Muscle layer of colon (tissue), 2 donors: Measurements from ENCODE around the gene RYR2.
A peak's percentile ranks its signal among the peaks of the same experiment; 100 is the strongest.

Experiments used
- H3K27ac ChIP-seq: one replicate; pipeline ENCODE4 v1.7.0; 2013; ENCODE audit warnings: low read depth, mild to moderate bottlenecking, low read length, moderate library complexity
- H3K27me3 ChIP-seq, 2 donors: one replicate each; pipeline ENCODE4 v1.7.0; 2013; ENCODE audit warnings: low read length in 2 of 2, mild to moderate bottlenecking in 2 of 2; ENCODE audit not compliant: insufficient read depth in 2 of 2, control insufficient read depth in 1 of 2
- H3K36me3 ChIP-seq: one replicate; pipeline ENCODE4 v1.7.0; 2013; ENCODE audit warnings: mild to moderate bottlenecking, low read length; ENCODE audit not compliant: insufficient read depth
- H3K4me1 ChIP-seq: one replicate; pipeline ENCODE4 v1.7.0; 2013; ENCODE audit warnings: mild to moderate bottlenecking, low read length; ENCODE audit not compliant: insufficient read depth
- H3K4me3 ChIP-seq, 2 donors: one replicate each; pipeline ENCODE4 v1.7.0; 2013; ENCODE audit warnings: low read length in 2 of 2, low read depth in 1 of 2, mild to moderate bottlenecking in 1 of 2, moderate library complexity in 1 of 2
- H3K9ac ChIP-seq: one replicate; pipeline ENCODE4 v1.7.0; 2013; ENCODE audit warnings: low read length
- H3K9me3 ChIP-seq: one replicate; pipeline ENCODE4 v1.7.0; 2013; ENCODE audit warnings: mild to moderate bottlenecking, low read length
- donor health status: abdominal sarcoma.
- donor health status: Adenocarcinoma of cecum.

The RYR2 gene

GRCh38 chr1:237041795-237042525, at the start of gene RYR2:
Gene RYR2 (plus strand): TSS chr1:237042184. CDS start chr1:237042522, 338 bp downstream.
- peak within 1 kb of the TSS; percentile 53 to 60 for H3K4me3 ChIP-seq
- H3K4me1 ChIP-seq = peaks cover 16% of the 10 kb centered on the region
- peak within 1 kb of the TSS; percentile 56 for H3K27ac ChIP-seq
- H3K36me3 ChIP-seq = no peaks in the 10 kb centered on the region
- no peaks in the 10 kb centered on the region for H3K9me3 ChIP-seq
- H3K9ac ChIP-seq = no peak within 1 kb of the TSS
- no peaks in the 10 kb centered on the region for H3K27me3 ChIP-seq

GRCh38 chr1:236992449-236992848, 49.5 kb upstream of the RYR2 start:
- Histone ChIP-seq H3K9ac (no peak overlapping the region), H3K27me3 (no peaks in the 10 kb centered on the region), H3K9me3 (no peaks in the 10 kb centered on the region), H3K4me1 (peaks cover 2% of the 10 kb centered on the region), H3K4me3 (no peak overlapping the region), H3K27ac (no peak overlapping the region), H3K36me3 (no peaks in the 10 kb centered on the region)

- H3K27me3 ChIP-seq = no peaks in the 10 kb centered on the region
- H3K27ac ChIP-seq = no peak overlapping the region
- H3K36me3 ChIP-seq = no peaks in the 10 kb centered on the region
- H3K9ac ChIP-seq = no peak overlapping the region
- peaks cover 5% of the 10 kb centered on the region for H3K4me1 ChIP-seq
- H3K4me3 ChIP-seq = no peak overlapping the region
- H3K9me3 ChIP-seq = no peaks in the 10 kb centered on the region
Measured at GRCh38 chr1:236994450-236994849, 47.5 kb upstream of the RYR2 start.

GRCh38 chr1:236997361-236997760, 44.6 kb upstream of the RYR2 start:
- no peak overlapping the region for H3K4me3 ChIP-seq
- H3K4me1 ChIP-seq = peaks cover 5% of the 10 kb centered on the region
- no peak overlapping the region for H3K27ac ChIP-seq
- no peak overlapping the region for H3K9ac ChIP-seq
- H3K27me3 ChIP-seq = no peaks in the 10 kb centered on the region
- no peaks in the 10 kb centered on the region for H3K36me3 ChIP-seq
- H3K9me3 ChIP-seq = no peaks in the 10 kb centered on the region

- H3K36me3 ChIP-seq = no peaks in the 10 kb centered on the region
- H3K9ac ChIP-seq = no peak overlapping the region
- H3K9me3 ChIP-seq = no peaks in the 10 kb centered on the region
- H3K27me3 ChIP-seq = no peaks in the 10 kb centered on the region
- H3K4me3 ChIP-seq = no peak overlapping the region
- H3K4me1 ChIP-seq = peaks cover 5% of the 10 kb centered on the region
- no peak overlapping the region for H3K27ac ChIP-seq
Measured at GRCh38 chr1:236997882-236998281, 44.1 kb upstream of the RYR2 start.

GRCh38 chr1:236998546-236998945, 43.4 kb upstream of the RYR2 start:
- peaks cover 5% of the 10 kb centered on the region for H3K4me1 ChIP-seq
- no peaks in the 10 kb centered on the region for H3K27me3 ChIP-seq
- no peak overlapping the region for H3K4me3 ChIP-seq
- H3K9ac ChIP-seq = no peak overlapping the region
- H3K9me3 ChIP-seq = no peaks in the 10 kb centered on the region
- H3K27ac ChIP-seq = no peak overlapping the region
- H3K36me3 ChIP-seq = no peaks in the 10 kb centered on the region

GRCh38 chr1:237000191-237000590, 41.8 kb upstream of the RYR2 start:
- no peak overlapping the region for H3K27ac ChIP-seq
- H3K4me3 ChIP-seq = no peak overlapping the region
- H3K36me3 ChIP-seq = no peaks in the 10 kb centered on the region
- H3K9ac ChIP-seq = no peak overlapping the region
- peaks cover 5% of the 10 kb centered on the region for H3K4me1 ChIP-seq
- no peaks in the 10 kb centered on the region for H3K27me3 ChIP-seq
- no peaks in the 10 kb centered on the region for H3K9me3 ChIP-seq

- no peak overlapping the region for H3K4me3 ChIP-seq
- H3K9me3 ChIP-seq = no peaks in the 10 kb centered on the region
- H3K9ac ChIP-seq = no peak overlapping the region
- no peaks in the 10 kb centered on the region for H3K36me3 ChIP-seq
- H3K27me3 ChIP-seq = no peaks in the 10 kb centered on the region
- no peak overlapping the region for H3K27ac ChIP-seq
- H3K4me1 ChIP-seq = no peaks in the 10 kb centered on the region
Measured at GRCh38 chr1:237003516-237003915, 38.5 kb upstream of the RYR2 start.

GRCh38 chr1:237004116-237004515, 37.9 kb upstream of the RYR2 start, which contains the start of gene MT1HL1:
Gene MT1HL1 (minus strand): TSS chr1:237004441. CDS start chr1:237004372, 69 bp downstream.
- H3K9ac ChIP-seq = no peak within 1 kb of the TSS
- H3K9me3 ChIP-seq = no peaks in the 10 kb centered on the region
- no peaks in the 10 kb centered on the region for H3K36me3 ChIP-seq
- H3K27ac ChIP-seq = no peak within 1 kb of the TSS
- no peak within 1 kb of the TSS for H3K4me3 ChIP-seq
- no peaks in the 10 kb centered on the region for H3K4me1 ChIP-seq
- no peaks in the 10 kb centered on the region for H3K27me3 ChIP-seq

- Histone ChIP-seq H3K4me1 (no peaks in the 10 kb centered on the region), H3K36me3 (no peaks in the 10 kb centered on the region), H3K9me3 (no peaks in the 10 kb centered on the region), H3K27ac (no peak overlapping the region), H3K4me3 (no peak overlapping the region), H3K27me3 (no peaks in the 10 kb centered on the region), H3K9ac (no peak overlapping the region)
Measured at GRCh38 chr1:237005674-237006073, 36.3 kb upstream of the RYR2 start.

- H3K36me3 ChIP-seq = no peaks in the 10 kb centered on the region
- no peaks in the 10 kb centered on the region for H3K9me3 ChIP-seq
- H3K4me1 ChIP-seq = peaks cover 8% of the 10 kb centered on the region
- H3K9ac ChIP-seq = no peak overlapping the region
- no peak overlapping the region for H3K4me3 ChIP-seq
- no peak overlapping the region for H3K27ac ChIP-seq
- no peaks in the 10 kb centered on the region for H3K27me3 ChIP-seq
Measured at GRCh38 chr1:237007147-237007881, 34.7 kb upstream of the RYR2 start.
